ENCODE measurements around the gene FAM222B.
"Not testable (repeated sequence)": the region's sequence is repeated elsewhere in the genome, so short reads cannot be mapped to it uniquely, and the experiment has no call there.

Gene FAM222B

GRCh38 chr17:28726627-28727491 lies 115.7 kb downstream of the FAM222B start:
- DNase-seq (ENCODE audit: low spot score), result peak; percentile 91

- peak; percentile 84 for DNase-seq (ENCODE audit: low spot score)
These were observed 116.4 kb downstream of the FAM222B start, which contains the start of gene TLCD1 for GRCh38 chr17:28726226-28726626. TSS of gene TLCD1 (minus strand) at chr17:28726233. CDS start at chr17:28726097, 136 bp downstream.

GRCh38 chr17:28725660-28726225 lies 116.8 kb downstream of the FAM222B start:
- DNase-seq (ENCODE audit: low spot score), result no peak

GRCh38 chr17:28725166-28725659 lies 117.4 kb downstream of the FAM222B start:
- DNase-seq (ENCODE audit: low spot score), result no peak

- DNase-seq (ENCODE audit: low spot score), result no peak
These were observed 118.0 kb downstream of the FAM222B start for GRCh38 chr17:28724500-28725165.

GRCh38 chr17:28723836-28724499 lies 118.6 kb downstream of the FAM222B start:
- not testable (repeated sequence) for DNase-seq (ENCODE audit: low spot score)

- DNase-seq (ENCODE audit: low spot score), result no peak
These were observed 119.3 kb downstream of the FAM222B start for GRCh38 chr17:28723159-28723835.

- no peak for DNase-seq (ENCODE audit: low spot score)
These were observed 120.0 kb downstream of the FAM222B start for GRCh38 chr17:28722417-28723158.

- DNase-seq (ENCODE audit: low spot score), result not testable (repeated sequence)
These were observed 121.6 kb downstream of the FAM222B start for GRCh38 chr17:28720997-28721329.

- no peak for DNase-seq (ENCODE audit: low spot score)
These were observed 122.2 kb downstream of the FAM222B start for GRCh38 chr17:28720247-28720996.

GRCh38 chr17:28719021-28719433 lies 123.6 kb downstream of the FAM222B start:
- DNase-seq (ENCODE audit: low spot score), result no peak

- no peak for DNase-seq (ENCODE audit: low spot score)
These were observed 124.1 kb downstream of the FAM222B start for GRCh38 chr17:28718333-28719020.

GRCh38 chr17:28717578-28718332 lies 124.8 kb downstream of the FAM222B start, which contains the start of gene RAB34:
TSS of gene RAB34 (minus strand) at chr17:28717868. CDS start at chr17:28717266, 602 bp downstream.
- DNase-seq (ENCODE audit: low spot score), result peak; percentile 82

GRCh38 chr17:28716740-28717577 lies 125.6 kb downstream of the FAM222B start:
- peak; percentile 39 for DNase-seq (ENCODE audit: low spot score)

GRCh38 chr17:28715217-28715616 lies 127.4 kb downstream of the FAM222B start:
- DNase-seq (ENCODE audit: low spot score), result no peak

- DNase-seq (ENCODE audit: low spot score), result no peak
These were observed 128.3 kb downstream of the FAM222B start for GRCh38 chr17:28714281-28714680.

- no peak for DNase-seq (ENCODE audit: low spot score)
These were observed 129.7 kb downstream of the FAM222B start for GRCh38 chr17:28712705-28713415.

All from hepatic stellate cell (primary cell).